Measurements from ENCODE around the gene PDF. TPM values are rescaled to one million over a fixed set of nuclear protein-coding genes. Genes with fewer than 3 reads are reported as not detected.

Gene PDF
- total RNA-seq, 1 donor from 2014 or later, result 49.9 TPM

GRCh38 chr16:69326172-69326873 is 4.1 kb downstream of the PDF start:
- Histone ChIP-seq H3K36me3 (peaks cover 32 to 44% of the 10 kb centered on the region in 2 donors), H3K4me1 (peaks cover 4 to 12% of the 10 kb centered on the region in 2 donors), H3K27me3 (no peaks in the 10 kb centered on the region), H3K27ac (no peak overlapping the region), H3K4me3 (no peak overlapping the region), H3K9me3 (no peaks in the 10 kb centered on the region)
- peak in 1 of 2 donors; percentile 47 for DNase-seq (ENCODE audit: low spot score in 2 of 2)
- TF ChIP-seq, protein P1, sequence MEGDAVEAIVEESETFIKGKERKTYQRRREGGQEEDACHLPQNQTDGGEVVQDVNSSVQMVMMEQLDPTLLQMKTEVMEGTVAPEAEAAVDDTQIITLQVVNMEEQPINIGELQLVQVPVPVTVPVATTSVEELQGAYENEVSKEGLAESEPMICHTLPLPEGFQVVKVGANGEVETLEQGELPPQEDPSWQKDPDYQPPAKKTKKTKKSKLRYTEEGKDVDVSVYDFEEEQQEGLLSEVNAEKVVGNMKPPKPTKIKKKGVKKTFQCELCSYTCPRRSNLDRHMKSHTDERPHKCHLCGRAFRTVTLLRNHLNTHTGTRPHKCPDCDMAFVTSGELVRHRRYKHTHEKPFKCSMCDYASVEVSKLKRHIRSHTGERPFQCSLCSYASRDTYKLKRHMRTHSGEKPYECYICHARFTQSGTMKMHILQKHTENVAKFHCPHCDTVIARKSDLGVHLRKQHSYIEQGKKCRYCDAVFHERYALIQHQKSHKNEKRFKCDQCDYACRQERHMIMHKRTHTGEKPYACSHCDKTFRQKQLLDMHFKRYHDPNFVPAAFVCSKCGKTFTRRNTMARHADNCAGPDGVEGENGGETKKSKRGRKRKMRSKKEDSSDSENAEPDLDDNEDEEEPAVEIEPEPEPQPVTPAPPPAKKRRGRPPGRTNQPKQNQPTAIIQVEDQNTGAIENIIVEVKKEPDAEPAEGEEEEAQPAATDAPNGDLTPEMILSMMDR (IDR thresholded peaks at IDR 0.05), result no peak
- intact Hi-C loops (cut with DNase I), result no loop called here

DNA sequence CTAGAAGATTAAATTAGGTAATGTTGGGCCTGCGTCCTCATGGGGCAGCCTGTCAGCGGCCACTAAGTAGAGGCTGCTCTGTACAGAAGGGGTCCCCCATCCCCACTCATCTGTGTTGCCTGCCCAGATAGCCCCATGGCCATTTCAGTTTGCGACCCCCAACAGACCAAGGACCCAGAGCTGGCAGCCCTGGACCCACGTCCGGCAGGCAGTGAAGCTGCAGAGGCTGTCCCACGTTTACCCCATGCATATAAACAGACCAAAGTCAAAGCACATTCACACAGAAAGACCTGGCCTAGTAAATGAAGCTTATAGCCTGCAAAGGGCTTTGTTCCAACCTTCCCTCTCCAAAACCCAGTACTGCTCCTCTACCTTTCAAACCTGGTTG is 4.6 kb downstream of the PDF start:
- no peak overlapping the region for H3K27ac ChIP-seq
- intact Hi-C loops (cut with DNase I), result no loop called here
- H3K27me3 ChIP-seq, result no peaks in the 10 kb centered on the region
- peaks cover 4 to 9% of the 10 kb centered on the region in 2 donors for H3K4me1 ChIP-seq
- no peak overlapping the region for H3K4me3 ChIP-seq
- no peaks in the 10 kb centered on the region for H3K9me3 ChIP-seq
- DNase-seq (ENCODE audit: low spot score in 2 of 2), result peak in 1 of 2 donors; percentile 51
- H3K36me3 ChIP-seq, result peaks cover 38 to 50% of the 10 kb centered on the region in 2 donors
- TF ChIP-seq, protein P1 (IDR thresholded peaks at IDR 0.05), result no peak

DNA sequence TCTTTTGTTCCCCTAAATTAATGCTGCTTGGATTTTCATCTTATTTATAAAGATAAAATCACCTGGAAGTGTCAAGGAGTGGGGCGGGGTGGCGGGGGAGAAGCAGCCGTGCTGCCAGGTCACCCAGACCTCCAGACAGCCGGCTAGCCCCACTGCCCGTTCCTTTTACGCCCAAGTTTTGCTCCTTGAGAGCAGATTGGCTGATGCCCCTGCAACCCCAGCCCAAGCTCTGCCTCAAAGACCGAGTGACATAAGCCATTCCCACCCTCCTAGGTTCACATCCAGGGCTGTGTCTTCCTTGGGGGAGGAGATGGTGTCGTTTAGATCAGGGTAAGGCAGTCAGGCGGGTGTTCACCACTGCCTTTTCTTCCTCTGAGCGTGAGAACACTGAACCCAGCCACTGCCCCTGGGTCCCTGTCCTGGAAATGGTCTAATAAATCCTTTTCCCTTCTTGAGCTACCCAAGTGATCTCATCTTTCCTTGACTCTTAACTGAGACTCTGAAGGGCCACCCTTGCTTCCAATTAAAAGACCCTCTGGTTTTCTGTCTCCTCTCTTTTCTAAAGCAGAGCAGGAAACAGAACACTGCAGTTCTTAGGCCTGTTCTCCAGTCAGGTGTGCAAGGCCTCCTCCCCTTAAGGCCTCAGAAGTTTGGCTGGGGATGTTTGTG is 5.7 kb downstream of the PDF start:
- Histone ChIP-seq H3K36me3 (peaks cover 48 to 60% of the 10 kb centered on the region in 2 donors), H3K4me3 (no peak overlapping the region), H3K27ac (no peak overlapping the region), H3K4me1 (peaks cover 4 to 8% of the 10 kb centered on the region in 2 donors), H3K9me3 (no peaks in the 10 kb centered on the region), H3K27me3 (no peaks in the 10 kb centered on the region)
- peak in 1 of 2 donors; percentile 38 for DNase-seq (ENCODE audit: low spot score in 2 of 2)
- TF ChIP-seq, protein P1 (IDR thresholded peaks at IDR 0.05), result no peak
- intact Hi-C loops (cut with DNase I), result no loop called here

GRCh38 chr16:69324013-69324531 is 6.3 kb downstream of the PDF start:
- H3K27me3 ChIP-seq, result no peaks in the 10 kb centered on the region
- TF ChIP-seq, protein P1 (IDR thresholded peaks at IDR 0.05), result no peak
- H3K9me3 ChIP-seq, result no peaks in the 10 kb centered on the region
- DNase-seq (ENCODE audit: low spot score in 2 of 2), result peak in 1 of 2 donors; percentile 74
- H3K4me1 ChIP-seq, result peaks cover 2% of the 10 kb centered on the region in 2 donors
- H3K27ac ChIP-seq, result no peak overlapping the region
- no peak overlapping the region for H3K4me3 ChIP-seq
- H3K36me3 ChIP-seq, result peaks cover 55 to 67% of the 10 kb centered on the region in 2 donors
- intact Hi-C loops (cut with DNase I), result no loop called here

DNA sequence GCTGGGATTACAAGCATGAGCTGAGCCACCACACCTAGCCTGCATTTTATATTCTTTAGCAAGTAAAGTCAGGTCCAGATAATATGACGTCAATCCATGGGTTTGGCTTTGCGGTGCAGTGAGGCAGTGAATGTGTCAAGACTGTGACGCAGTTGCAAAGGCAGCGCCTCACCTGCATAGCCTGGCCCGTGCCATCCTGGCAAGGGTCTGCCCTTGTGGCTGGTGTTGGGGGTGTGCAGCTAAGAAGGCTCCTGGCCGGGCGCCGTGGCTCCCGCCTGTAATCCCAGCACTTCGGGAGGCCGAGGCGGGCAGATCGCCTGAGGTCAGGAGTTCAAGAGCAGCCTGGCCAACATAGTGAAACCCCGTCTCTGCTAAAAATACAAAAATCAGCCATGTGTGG is 7.0 kb downstream of the PDF start:
- Histone ChIP-seq H3K4me1 (no peaks in the 10 kb centered on the region), H3K27ac (no peak overlapping the region), H3K9me3 (no peaks in the 10 kb centered on the region), H3K36me3 (peaks cover 61 to 73% of the 10 kb centered on the region in 2 donors), H3K27me3 (no peaks in the 10 kb centered on the region), H3K4me3 (no peak overlapping the region)
- intact Hi-C loops (cut with DNase I), result no loop called here
- TF ChIP-seq, protein P1 (IDR thresholded peaks at IDR 0.05), result no peak
- peak in 1 of 2 donors; percentile 25 for DNase-seq (ENCODE audit: low spot score in 2 of 2)
